Naive thymus-derived CD4-positive, alpha-beta T cell (primary cell): ENCODE data around the gene CPNE2. TPM values are rescaled to one million over a fixed set of nuclear protein-coding genes. Genes with fewer than 3 reads are reported as not detected.

Source experiments
- ATAC-seq: fragments of 150-1000 bp; cut with Tn5 transposase; 2 replicates; pipeline ENCODE4 v1.10.0; 2021; ENCODE audit warnings: mild to moderate bottlenecking, moderate library complexity
- CTCF ChIA-PET: fragments of 350-600 bp; sonication (Branson Sonifier 250); formaldehyde crosslinking; loops from one replicate; lab custom pipeline; 2021; ENCODE audit warnings: antibody characterized with exemption; lab: Charles Lee
- POLR2A ChIA-PET: fragments of 350-600 bp; sonication (Branson Sonifier 250); formaldehyde crosslinking; loops from one replicate; lab custom pipeline; 2021; ENCODE audit warnings: antibody characterized with exemption, inconsistent platforms; lab: Charles Lee
- DNase-seq, 9 donors: peaks; one replicate each; pipeline versions ENCODE4 v3.0.0 to v3.0.0-alpha.2; 2020 to 2022; ENCODE audit warnings: mixed read lengths in 1 of 9
- H3K27ac ChIP-seq: one replicate; pipeline ENCODE4 v1.7.0; 2013; ENCODE audit warnings: mild to moderate bottlenecking, low read depth, low read length, moderate library complexity
- H3K27me3 ChIP-seq, 2 donors: one replicate each; pipeline ENCODE4 v1.7.0; 2013; ENCODE audit warnings: low read length in 2 of 2, mild to moderate bottlenecking in 2 of 2, moderate library complexity in 2 of 2; ENCODE audit not compliant: control insufficient read depth in 2 of 2, insufficient read depth in 2 of 2
- H3K36me3 ChIP-seq, 3 experiments: 1 replicate in 2 of 3; 2 replicates in 1 of 3; pipeline ENCODE4 v1.7.0; 2013; ENCODE audit warnings: low read length in 3 of 3, mild to moderate bottlenecking in 3 of 3, moderate library complexity in 1 of 3; ENCODE audit not compliant: insufficient read depth in 3 of 3, control insufficient read depth in 2 of 3
- H3K4me1 ChIP-seq, 2 donors: one replicate each; pipeline ENCODE4 v1.7.0; 2013; ENCODE audit warnings: low read length in 2 of 2, mild to moderate bottlenecking in 2 of 2, moderate library complexity in 1 of 2; ENCODE audit not compliant: control insufficient read depth in 2 of 2, insufficient read depth in 2 of 2
- H3K4me3 ChIP-seq: 2 replicates; pipeline ENCODE4 v1.7.0; 2013; ENCODE audit warnings: mild to moderate bottlenecking, low read length
- H3K9me3 ChIP-seq, 3 experiments: 1 replicate in 2 of 3; 2 replicates in 1 of 3; pipeline ENCODE4 v1.7.0; 2013; ENCODE audit warnings: low read length in 3 of 3; ENCODE audit not compliant: control insufficient read depth in 2 of 3
- H3K27ac Mint-ChIP-seq, 9 donors: one replicate each; pipeline ENCODE4 v1.8.0; 2020 to 2022; ENCODE audit warnings: mixed read lengths in 9 of 9, mild to moderate bottlenecking in 8 of 9, moderate library complexity in 5 of 9, inconsistent platforms in 2 of 9
- H3K27me3 Mint-ChIP-seq, 5 donors: one replicate each; pipeline ENCODE4 v1.8.0; 2021 to 2022; ENCODE audit warnings: mixed read lengths in 5 of 5, mild to moderate bottlenecking in 1 of 5
- H3K36me3 Mint-ChIP-seq, 5 donors: one replicate each; pipeline ENCODE4 v1.8.0; 2020 to 2022; ENCODE audit warnings: mixed read lengths in 5 of 5, mild to moderate bottlenecking in 3 of 5, inconsistent platforms in 1 of 5
- H3K4me1 Mint-ChIP-seq, 7 donors: one replicate each; pipeline ENCODE4 v1.8.0; 2020 to 2022; ENCODE audit warnings: mixed read lengths in 7 of 7, mild to moderate bottlenecking in 3 of 7, inconsistent platforms in 1 of 7
- H3K4me3 Mint-ChIP-seq, 10 donors: one replicate each; pipeline ENCODE4 v1.8.0; 2020 to 2022; ENCODE audit warnings: mild to moderate bottlenecking in 10 of 10, mixed read lengths in 10 of 10, moderate library complexity in 6 of 10, inconsistent platforms in 2 of 10
- H3K9me3 Mint-ChIP-seq, 11 donors: one replicate each; pipeline ENCODE4 v1.8.0; 2020 to 2022; ENCODE audit warnings: mixed read lengths in 11 of 11, mild to moderate bottlenecking in 4 of 11, inconsistent platforms in 1 of 11, moderate library complexity in 1 of 11
- intact Hi-C, 2 donors: fragments of 100-400 bp; cut with micrococcal nuclease; formaldehyde crosslinking; loops; one replicate each; pipeline ENCODE4 v1.15.1; 2023
- polyA plus RNA-seq, 2 donors: library from polyadenylated mRNA; unstranded; fragments of 300-500 nt; fragmentation: Illumina TruSeq; gene quantifications; one replicate each; pipeline ENCODE4 v1.2.3, GENCODE V29; 2021
- total RNA-seq, 6 experiments: library from RNA in 5 of 6; stranded (reverse) in 5 of 6; gene quantifications; 1 replicate in 5 of 6; 2 replicates in 1 of 6; pipeline ENCODE4 v1.2.3 and lab custom pipeline; 2021 to 2026

The CPNE2 gene
- total and polyA plus RNA-seq, 7 experiments from 2014 or later: 1.1 to 12.6 (median 5.5) TPM

- H3K27me3 ChIP-seq: no peaks in the 10 kb centered on the region
- peak overlapping the region; percentile 39 to 96 (median 91) for H3K27ac Mint-ChIP-seq
- intact Hi-C loops: no loop called here
- H3K27me3 Mint-ChIP-seq: no peaks in the 10 kb centered on the region
- peaks cover 39 to 98% (median 78%) of the 10 kb centered on the region in 7 donors for H3K4me1 Mint-ChIP-seq
- ATAC-seq (no peak), DNase-seq (no peak)
- H3K36me3 ChIP-seq: no peaks in the 10 kb centered on the region
- H3K9me3 Mint-ChIP-seq: peaks cover 0 to 6% (median 0%) of the 10 kb centered on the region in 11 donors
- CTCF ChIA-PET: no interaction called here
- H3K9me3 ChIP-seq: no peaks in the 10 kb centered on the region
- H3K4me3 Mint-ChIP-seq: peak overlapping the region in 1 of 10 donors; percentile 44
- peaks cover 59 to 65% of the 10 kb centered on the region in 2 donors for H3K4me1 ChIP-seq
- POLR2A ChIA-PET: no interaction called here
- peaks cover 0 to 4% (median 0%) of the 10 kb centered on the region in 5 donors for H3K36me3 Mint-ChIP-seq
- H3K27ac ChIP-seq: no peak overlapping the region
- H3K4me3 ChIP-seq: no peak overlapping the region
These were observed 45.3 kb downstream of the CPNE2 start for GRCh38 chr16:57137566-57138273.

- H3K4me3 Mint-ChIP-seq: peak overlapping the region in 2 of 10 donors; percentile 3 to 58
- Histone ChIP-seq H3K4me1 (peaks cover 57 to 65% of the 10 kb centered on the region in 2 donors), H3K4me3 (no peak overlapping the region), H3K27ac (no peak overlapping the region), H3K36me3 (no peaks in the 10 kb centered on the region), H3K27me3 (no peaks in the 10 kb centered on the region), H3K9me3 (no peaks in the 10 kb centered on the region)
- ATAC-seq (no peak), DNase-seq (no peak)
- no peaks in the 10 kb centered on the region for H3K27me3 Mint-ChIP-seq
- peak overlapping the region; percentile 39 to 96 (median 87) for H3K27ac Mint-ChIP-seq
- CTCF ChIA-PET: no interaction called here
- POLR2A ChIA-PET: no interaction called here
- intact Hi-C loops: no loop called here
- peaks cover 37 to 98% (median 80%) of the 10 kb centered on the region in 7 donors for H3K4me1 Mint-ChIP-seq
- peaks cover 0 to 4% (median 0%) of the 10 kb centered on the region in 5 donors for H3K36me3 Mint-ChIP-seq
- peaks cover 0 to 6% (median 0%) of the 10 kb centered on the region in 11 donors for H3K9me3 Mint-ChIP-seq
These were observed 46.0 kb downstream of the CPNE2 start for GRCh38 chr16:57138281-57138935.

DNA sequence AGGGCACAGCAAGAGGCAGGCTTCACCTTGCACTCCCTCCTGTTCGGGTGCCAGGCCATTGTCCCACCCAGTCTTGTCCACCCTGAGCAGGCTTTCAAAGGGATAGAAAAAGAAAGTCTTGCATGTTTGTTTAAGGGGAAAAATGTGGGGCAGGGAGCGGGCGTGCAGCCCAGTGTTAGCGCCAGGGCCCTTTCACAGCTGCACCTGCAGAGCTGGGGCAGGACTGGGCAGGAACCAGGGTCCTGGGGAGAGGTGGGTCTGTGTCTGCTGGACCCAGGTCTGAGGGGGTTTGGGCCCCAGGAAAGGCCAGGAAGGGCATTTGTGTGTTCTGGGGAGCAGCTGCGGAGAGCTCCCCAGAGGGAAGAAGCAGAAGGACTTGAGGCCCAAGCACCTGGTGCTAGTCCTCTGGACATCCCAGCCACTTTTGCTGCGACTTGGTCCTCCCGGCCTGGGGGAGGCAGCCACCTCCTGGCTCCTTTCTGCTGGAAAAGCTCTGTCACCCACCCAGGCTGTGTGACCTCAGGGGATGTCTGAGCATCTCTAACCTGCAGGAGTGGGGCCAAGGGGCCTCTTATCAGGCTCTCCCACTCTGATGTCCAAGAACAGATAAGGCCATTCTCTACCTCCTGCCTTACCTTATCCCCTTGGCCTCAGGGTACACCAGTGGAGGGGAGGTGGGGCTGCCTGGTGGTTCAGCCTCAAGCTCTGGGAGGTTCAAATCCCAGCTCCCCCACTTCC, 48.7 kb downstream of the CPNE2 start:
- peak overlapping the region; percentile 63 for H3K27ac ChIP-seq
- no peaks in the 10 kb centered on the region for H3K36me3 ChIP-seq
- H3K9me3 ChIP-seq: no peaks in the 10 kb centered on the region
- peaks cover 0 to 6% (median 0%) of the 10 kb centered on the region in 11 donors for H3K9me3 Mint-ChIP-seq
- H3K4me3 ChIP-seq: no peak overlapping the region
- DNase-seq (no peak), ATAC-seq (no peak)
- peaks cover 0 to 8% (median 0%) of the 10 kb centered on the region in 5 donors for H3K36me3 Mint-ChIP-seq
- H3K4me3 Mint-ChIP-seq: peak overlapping the region in 7 of 10 donors; percentile 9 to 87 (median 79)
- no peaks in the 10 kb centered on the region for H3K27me3 ChIP-seq
- ChIA-PET POLR2A (interaction anchor here (0.7 to 2.1 kb wide), 8 partner anchors 11 to 548 kb away, joined by 3 to 9 read pairs (median 3); no protein-coding TSS in a partner anchor), CTCF (interaction anchor here (0.9 kb wide), 1 partner anchor 12 kb away, joined by 3 read pairs; no protein-coding TSS in a partner anchor)
- intact Hi-C loops: no loop called here
- peak overlapping the region; percentile 83 to 99 (median 94) for H3K27ac Mint-ChIP-seq
- no peaks in the 10 kb centered on the region for H3K27me3 Mint-ChIP-seq
- peaks cover 31 to 90% (median 67%) of the 10 kb centered on the region in 7 donors for H3K4me1 Mint-ChIP-seq
- H3K4me1 ChIP-seq: peaks cover 30 to 52% of the 10 kb centered on the region in 2 donors

GRCh38 chr16:57141822-57142631, 49.6 kb downstream of the CPNE2 start:
- Histone ChIP-seq H3K36me3 (no peaks in the 10 kb centered on the region), H3K4me1 (peaks cover 27 to 50% of the 10 kb centered on the region in 2 donors), H3K4me3 (no peak overlapping the region), H3K27ac (peak overlapping the region; percentile 63), H3K9me3 (no peaks in the 10 kb centered on the region), H3K27me3 (no peaks in the 10 kb centered on the region)
- Mint-ChIP-seq H3K36me3 (peaks cover 0 to 11% (median 0%) of the 10 kb centered on the region in 5 donors), H3K4me1 (peaks cover 31 to 85% (median 62%) of the 10 kb centered on the region in 7 donors), H3K27ac (peak overlapping the region; percentile 83 to 99 (median 94)), H3K4me3 (peak overlapping the region; percentile 50 to 87 (median 77)), H3K9me3 (peaks cover 0 to 6% (median 0%) of the 10 kb centered on the region in 11 donors), H3K27me3 (no peaks in the 10 kb centered on the region)
- ChIA-PET POLR2A (interaction anchor here (0.7 to 3.7 kb wide), 13 partner anchors 7 to 547 kb away, joined by 3 to 18 read pairs (median 3); partner anchors contain the start of genes HERPUD1 and PSME3IP1), CTCF (interaction anchor here (0.9 kb wide), 1 partner anchor 13 kb away, joined by 3 read pairs; no protein-coding TSS in a partner anchor)
- intact Hi-C loops: loop anchor here in 1 of 2 donors (2.0 kb wide), 1 partner anchor 15 kb away; no protein-coding TSS in a partner anchor
- ATAC-seq (peak; percentile 84), DNase-seq (peak in 6 of 9 donors; percentile 41 to 58 (median 54))

DNA sequence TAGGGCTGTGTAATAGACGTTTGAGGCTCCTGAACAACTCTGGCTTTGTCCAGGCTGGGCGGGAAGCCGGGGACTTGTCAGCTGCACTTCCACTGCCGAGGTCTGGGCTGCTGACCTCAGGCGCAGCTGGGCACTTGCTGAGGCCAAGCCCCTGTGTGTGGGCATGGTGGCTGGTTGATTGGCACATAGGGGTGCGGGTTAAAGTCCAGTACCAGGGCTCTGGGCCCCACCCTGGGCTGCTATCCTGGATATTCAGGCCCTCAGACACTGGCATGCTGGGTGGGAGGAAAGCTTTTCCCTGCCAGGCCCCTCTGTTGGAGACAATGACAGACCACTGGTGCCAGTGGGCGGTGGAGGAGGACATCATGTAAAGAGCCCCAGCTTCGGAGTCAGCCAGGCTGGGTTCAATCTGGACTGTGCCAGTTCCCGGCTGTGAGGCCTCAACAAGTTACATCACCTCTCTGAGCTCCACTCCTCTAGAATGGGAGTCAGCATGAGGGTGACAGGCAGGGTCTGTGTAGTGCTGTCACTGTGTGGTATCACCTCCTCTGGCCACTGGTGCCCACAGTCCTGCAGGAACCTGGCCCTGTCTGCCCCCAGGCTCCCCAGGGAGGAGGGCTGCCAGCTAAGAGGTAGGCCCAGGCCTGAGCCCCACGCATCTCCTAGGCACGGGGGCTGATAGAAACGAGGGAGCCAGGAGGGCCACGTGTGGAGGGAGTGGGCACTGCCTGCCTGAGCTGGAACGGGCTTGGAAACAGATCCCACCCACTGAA, 51.0 kb downstream of the CPNE2 start:
- H3K36me3 ChIP-seq: no peaks in the 10 kb centered on the region
- Mint-ChIP-seq H3K27me3 (no peaks in the 10 kb centered on the region), H3K36me3 (peaks cover 0 to 8% (median 0%) of the 10 kb centered on the region in 5 donors), H3K4me1 (peaks cover 31 to 84% (median 58%) of the 10 kb centered on the region in 7 donors), H3K4me3 (peak overlapping the region in 4 of 10 donors; percentile 16 to 80 (median 49)), H3K9me3 (peaks cover 0 to 6% (median 0%) of the 10 kb centered on the region in 11 donors), H3K27ac (peak overlapping the region in 7 of 9 donors; percentile 25 to 97 (median 91))
- peak overlapping the region; percentile 63 for H3K27ac ChIP-seq
- POLR2A ChIA-PET: interaction anchor here (0.8 to 3.7 kb wide), 6 partner anchors 8 to 51 kb away, joined by 3 to 18 read pairs (median 4); partner anchors contain the start of gene CPNE2
- DNase-seq: peak in 1 of 9 donors; percentile 10
- H3K27me3 ChIP-seq: no peaks in the 10 kb centered on the region
- peaks cover 27 to 50% of the 10 kb centered on the region in 2 donors for H3K4me1 ChIP-seq
- no peaks in the 10 kb centered on the region for H3K9me3 ChIP-seq
- CTCF ChIA-PET: interaction anchor here (0.7 to 1.3 kb wide), 2 partner anchors 13 to 51 kb away, joined by 3 to 4 read pairs; partner anchors contain the start of gene CPNE2
- intact Hi-C loops: loop anchor here in 1 of 2 donors (2.0 kb wide), 1 partner anchor 13 kb away; no protein-coding TSS in a partner anchor
- no peak for ATAC-seq
- no peak overlapping the region for H3K4me3 ChIP-seq
